Subcutaneous adipose tissue (tissue), 4 donors: Measurements from ENCODE around the gene ATG14. TPM values are rescaled to one million over a fixed set of nuclear protein-coding genes. Genes with fewer than 3 reads are reported as not detected.

ENCODE experiments used
- CTCF ChIP-seq: fragments of 450-650 bp; IDR thresholded peaks from one replicate; pipeline ENCODE4 v1.5.1; 2016; ENCODE audit warnings: low read depth, mild to moderate bottlenecking, control low read depth, antibody characterized with exemption, moderate library complexity
- total RNA-seq, 4 donors: library from RNA; depleted of rRNA; stranded (reverse); fragments of >200 nt; gene quantifications; one replicate each; pipeline ENCODE4 v1.1.0, GENCODE V29; 2016

ATG14 gene
- total RNA-seq, 4 donors from 2014 or later, result 15.0 to 24.3 (median 19.7) TPM

GRCh38 chr14:55432628-55433027, 21.0 kb upstream of the ATG14 start:
- no peak for TF ChIP-seq CTCF

- TF ChIP-seq CTCF, result no peak
Measured at GRCh38 chr14:55430024-55430690, 18.5 kb upstream of the ATG14 start.

- TF ChIP-seq CTCF, result no peak
Measured at GRCh38 chr14:55427439-55427838, 15.8 kb upstream of the ATG14 start.

- no peak for TF ChIP-seq CTCF
Measured at GRCh38 chr14:55426891-55427290, 15.3 kb upstream of the ATG14 start.

- no peak for TF ChIP-seq CTCF
Measured at GRCh38 chr14:55425091-55425490, 13.5 kb upstream of the ATG14 start.

- TF ChIP-seq CTCF, result no peak
Measured at GRCh38 chr14:55423969-55424368, 12.3 kb upstream of the ATG14 start.

- no peak for TF ChIP-seq CTCF
Measured at GRCh38 chr14:55419663-55420062, 8.0 kb upstream of the ATG14 start.
